Esophagus muscularis mucosa (tissue), 4 donors: ENCODE measurements around the gene FGD5. TPM values are rescaled to one million over a fixed set of nuclear protein-coding genes. Genes with fewer than 3 reads are reported as not detected.

Experiments used
- DNase-seq: peaks from one replicate; pipeline ENCODE4 v3.0.0-alpha.2; 2017; ENCODE audit errors: extremely low spot score
- H3K27ac ChIP-seq, 4 donors: fragments of 200-600 bp; sonication (generic); replicated peaks in 1 of 4; 1 replicate in 3 of 4; 2 replicates in 1 of 4; pipeline ENCODE4 v1.5.1; 2016 to 2019; ENCODE audit warnings: mild to moderate bottlenecking in 1 of 4
- H3K27me3 ChIP-seq, 4 donors: fragments of 200-600 bp; sonication (generic); one replicate each; pipeline versions ENCODE4 v1.5.1 to v1.6.0; 2016 to 2019
- H3K36me3 ChIP-seq, 4 donors: fragments of 200-600 bp; sonication (generic); one replicate each; pipeline ENCODE4 v1.5.1; 2016 to 2019
- H3K4me1 ChIP-seq, 4 donors: fragments of 200-600 bp; sonication (generic); one replicate each; pipeline ENCODE4 v1.5.1; 2016 to 2019
- H3K4me3 ChIP-seq, 4 donors: fragments of 200-600 bp; sonication (generic); 1 replicate in 2 of 4; 2 replicates in 2 of 4; pipeline ENCODE4 v1.5.1; 2016 to 2019; ENCODE audit warnings: mild to moderate bottlenecking in 4 of 4, moderate library complexity in 1 of 4
- H3K9me3 ChIP-seq, 4 donors: fragments of 200-600 bp; sonication (generic); 1 replicate in 3 of 4; 2 replicates in 1 of 4; pipeline ENCODE4 v1.5.1; 2016 to 2019
- EP300 ChIP-seq: sonication (generic); formaldehyde crosslinking; IDR thresholded peaks from one replicate; pipeline ENCODE4 v1.6.1; 2017; ENCODE audit warnings: antibody characterized with exemption
- POLR2A ChIP-seq: fragments of 450-650 bp; IDR thresholded peaks from one replicate; pipeline ENCODE4 v1.6.1; 2017; ENCODE audit warnings: antibody characterized with exemption, moderate library complexity, mild to moderate bottlenecking, low read depth
- POLR2AphosphoS5 ChIP-seq, 2 donors: sonication (generic); formaldehyde crosslinking; IDR thresholded peaks; one replicate each; pipeline ENCODE4 v1.6.1; 2017; ENCODE audit warnings: antibody characterized with exemption in 2 of 2
- WGBS: methylation state at CpG from one replicate; pipeline ENCODE4 v1.1.5; 2018; 5-methylcytosine and 5-hydroxymethylcytosine counted together
- intact Hi-C: fragments of 100-400 bp; cut with DNase I; formaldehyde crosslinking; loops from one replicate; pipeline ENCODE4 v1.15.1; 2023
- total RNA-seq, 4 donors: library from RNA; depleted of rRNA; stranded (reverse); fragments of >200 nt; gene quantifications; one replicate each; pipeline versions ENCODE4 v1.1.0 to v1.2.1, GENCODE V29; 2016
- TF ChIP-seq, protein P1 (sequence below), 3 experiments: fragments of 200-600 bp in 2 of 3; fragments of 450-650 bp in 1 of 3; sonication (generic) in 2 of 3; IDR thresholded peaks; one replicate each; pipeline ENCODE4 v1.5.1; 2017 to 2019; ENCODE audit warnings: antibody characterized with exemption in 3 of 3, mild to moderate bottlenecking in 2 of 3, moderate library complexity in 1 of 3

Gene FGD5
- total RNA-seq, 4 donors from 2014 or later: 15.4 to 21.1 (median 16.1) TPM

DNA sequence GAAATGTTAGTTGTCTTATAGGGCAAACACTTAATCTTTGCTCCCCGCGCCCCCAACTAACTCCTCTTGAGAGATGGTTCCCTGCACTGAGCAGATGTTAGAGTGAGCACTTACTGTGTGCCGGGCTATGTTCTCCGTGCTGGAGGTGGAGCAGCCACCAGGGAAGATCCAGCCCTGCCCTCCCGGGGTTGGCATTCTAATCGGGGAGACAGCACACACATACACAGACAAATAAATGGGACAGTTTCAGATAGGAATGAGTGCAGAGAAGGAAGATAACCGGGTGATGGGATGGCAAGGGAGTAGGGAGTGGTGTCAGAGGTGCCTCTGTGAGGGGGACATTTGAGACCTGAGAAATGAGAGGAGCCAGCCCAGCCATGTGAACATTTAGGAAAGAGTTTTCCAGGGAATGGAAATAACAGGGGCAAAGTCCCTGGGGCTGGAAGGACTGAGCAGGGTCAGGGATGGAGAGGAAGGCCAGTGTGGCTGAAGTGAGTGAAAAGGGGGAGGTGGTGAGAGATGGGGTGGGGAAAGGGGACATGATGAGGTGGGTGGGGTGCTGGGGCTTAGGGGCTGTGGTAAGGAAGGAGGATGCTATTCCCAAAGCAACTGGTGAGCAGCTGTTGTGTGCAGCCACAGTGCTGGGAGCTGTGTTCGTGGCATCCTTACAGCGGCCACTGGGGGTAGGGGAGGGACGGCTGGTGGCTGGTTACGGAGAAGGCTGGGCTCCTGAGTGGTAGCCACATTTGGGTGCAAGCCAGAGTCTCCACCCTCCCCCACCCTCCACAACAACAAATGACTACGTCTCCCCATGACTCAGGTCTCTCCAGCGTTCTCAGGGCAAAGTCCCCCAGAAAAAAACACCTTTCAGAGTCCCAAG, 15.4 kb upstream of the FGD5 start:
- intact Hi-C loops: no loop called here
- Histone ChIP-seq H3K9me3 (no peaks in the 10 kb centered on the region), H3K27ac (peak overlapping the region in 3 of 4 donors; percentile 37 to 60 (median 45)), H3K4me3 (no peak overlapping the region), H3K27me3 (peaks cover 0 to 31% (median 0%) of the 10 kb centered on the region in 4 donors), H3K36me3 (no peaks in the 10 kb centered on the region), H3K4me1 (peaks cover 18 to 33% (median 29%) of the 10 kb centered on the region in 4 donors)
- TF ChIP-seq POLR2A (no peak), EP300 (no peak), POLR2AphosphoS5 (IDR thresholded peaks at IDR 0.05) (no peak)
- TF ChIP-seq, protein P1, sequence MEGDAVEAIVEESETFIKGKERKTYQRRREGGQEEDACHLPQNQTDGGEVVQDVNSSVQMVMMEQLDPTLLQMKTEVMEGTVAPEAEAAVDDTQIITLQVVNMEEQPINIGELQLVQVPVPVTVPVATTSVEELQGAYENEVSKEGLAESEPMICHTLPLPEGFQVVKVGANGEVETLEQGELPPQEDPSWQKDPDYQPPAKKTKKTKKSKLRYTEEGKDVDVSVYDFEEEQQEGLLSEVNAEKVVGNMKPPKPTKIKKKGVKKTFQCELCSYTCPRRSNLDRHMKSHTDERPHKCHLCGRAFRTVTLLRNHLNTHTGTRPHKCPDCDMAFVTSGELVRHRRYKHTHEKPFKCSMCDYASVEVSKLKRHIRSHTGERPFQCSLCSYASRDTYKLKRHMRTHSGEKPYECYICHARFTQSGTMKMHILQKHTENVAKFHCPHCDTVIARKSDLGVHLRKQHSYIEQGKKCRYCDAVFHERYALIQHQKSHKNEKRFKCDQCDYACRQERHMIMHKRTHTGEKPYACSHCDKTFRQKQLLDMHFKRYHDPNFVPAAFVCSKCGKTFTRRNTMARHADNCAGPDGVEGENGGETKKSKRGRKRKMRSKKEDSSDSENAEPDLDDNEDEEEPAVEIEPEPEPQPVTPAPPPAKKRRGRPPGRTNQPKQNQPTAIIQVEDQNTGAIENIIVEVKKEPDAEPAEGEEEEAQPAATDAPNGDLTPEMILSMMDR (IDR thresholded peaks at IDR 0.05): peak in 1 of 3 experiments; percentile 6
- WGBS: 71% methylated on average over 13 of the region's 13 CpGs
- no peak for DNase-seq

DNA sequence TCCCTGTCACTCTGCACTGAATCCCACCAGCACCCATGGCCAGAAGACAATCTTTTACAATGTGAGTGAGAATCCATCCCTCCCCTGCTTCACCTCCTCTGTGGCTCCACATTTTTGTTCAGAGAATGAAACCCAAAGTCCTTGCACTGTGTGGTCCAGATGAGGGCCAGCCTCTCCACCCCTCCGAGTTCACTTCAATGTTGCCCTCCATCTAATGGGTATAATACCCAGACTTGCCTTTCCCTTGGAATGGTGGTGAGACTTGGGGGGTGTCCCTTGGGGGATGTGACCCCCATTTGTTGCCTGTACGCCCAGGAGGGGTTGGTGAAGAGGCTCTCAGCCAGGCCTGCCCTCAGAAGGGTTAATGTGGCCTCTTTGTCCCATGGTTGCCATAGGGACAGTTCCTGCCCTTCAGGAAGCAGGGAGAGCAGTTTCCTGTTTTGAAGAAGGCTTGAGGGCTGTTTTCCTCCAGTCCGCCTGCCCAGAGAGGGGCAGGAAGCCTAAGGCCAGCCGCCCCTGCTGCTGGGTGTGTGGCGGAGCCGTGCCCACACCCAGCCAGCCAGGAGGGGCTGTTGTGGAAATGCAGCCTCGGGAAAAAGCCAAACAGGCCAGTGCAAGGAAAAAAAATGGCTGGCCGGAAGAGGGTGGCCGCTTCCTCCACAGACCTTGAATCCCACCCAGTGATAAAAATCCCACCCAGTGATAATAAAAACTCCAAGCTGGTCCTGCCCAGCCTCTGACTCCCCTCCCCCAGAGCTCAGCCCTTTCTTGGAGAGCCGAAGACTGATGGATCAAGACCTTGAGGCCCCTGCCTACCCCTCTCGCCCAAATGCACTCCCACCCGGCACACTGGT, 14.6 kb upstream of the FGD5 start:
- H3K4me1 ChIP-seq: peaks cover 18 to 33% (median 29%) of the 10 kb centered on the region in 4 donors
- intact Hi-C loops: no loop called here
- peak overlapping the region in 3 of 4 donors; percentile 37 to 60 (median 45) for H3K27ac ChIP-seq
- TF ChIP-seq POLR2AphosphoS5 (IDR thresholded peaks at IDR 0.05) (peak in 1 of 2 donors; percentile 31), EP300 (no peak)
- no peak overlapping the region for H3K4me3 ChIP-seq
- H3K36me3 ChIP-seq: no peaks in the 10 kb centered on the region
- H3K9me3 ChIP-seq: no peaks in the 10 kb centered on the region
- WGBS: 60% methylated on average over 11 of the region's 12 CpGs
- no peak for DNase-seq
- H3K27me3 ChIP-seq: peaks cover 0 to 40% (median under 1%) of the 10 kb centered on the region in 4 donors

DNA sequence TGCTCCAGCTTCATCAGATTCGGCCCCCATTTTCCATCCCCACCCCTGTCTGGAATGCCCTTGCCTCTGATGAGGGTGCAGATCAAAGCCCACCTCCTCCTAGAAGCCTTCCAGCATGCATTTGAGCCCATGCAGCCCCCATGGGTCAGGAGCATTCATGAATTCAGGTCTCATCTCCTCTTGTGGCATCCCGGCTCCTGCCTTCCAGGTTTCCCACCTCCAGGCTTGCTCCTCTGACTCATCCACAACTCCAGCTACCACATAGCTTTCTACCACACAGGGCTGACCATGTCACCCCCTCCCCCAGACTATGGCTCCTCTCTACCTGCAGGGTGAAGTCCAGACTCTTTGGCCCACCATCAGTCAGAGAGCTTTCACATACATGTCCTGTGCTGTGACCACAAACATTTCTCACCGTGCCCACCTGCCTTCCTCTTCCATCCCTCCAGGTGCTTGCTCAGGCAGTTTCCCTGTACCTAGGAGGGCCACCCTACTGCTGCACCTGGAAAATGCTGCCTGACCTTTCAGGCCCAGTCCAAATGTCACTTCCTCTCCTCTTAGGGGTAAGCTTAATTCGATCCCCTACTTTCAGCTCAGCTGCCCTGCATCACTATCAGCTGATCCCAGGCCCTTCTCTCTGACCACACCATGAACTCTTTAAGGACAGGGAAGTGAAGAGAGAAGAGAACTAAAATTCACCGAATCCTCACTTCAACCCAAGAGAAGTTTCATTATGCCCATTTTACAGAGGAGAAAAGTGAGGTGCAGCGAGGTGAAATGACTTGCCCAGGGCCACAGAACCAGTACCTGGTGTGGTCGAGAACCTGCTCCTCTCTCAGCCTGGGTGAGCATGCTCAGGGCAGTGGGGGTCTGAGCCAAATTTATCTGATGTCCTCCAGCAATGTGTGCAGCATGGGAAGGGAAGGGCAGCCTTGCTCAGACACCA, 13.7 kb upstream of the FGD5 start:
- no peak overlapping the region for H3K4me3 ChIP-seq
- no peaks in the 10 kb centered on the region for H3K36me3 ChIP-seq
- intact Hi-C loops: no loop called here
- peaks cover 25 to 40% (median 33%) of the 10 kb centered on the region in 4 donors for H3K4me1 ChIP-seq
- peaks cover 0 to 49% (median 5%) of the 10 kb centered on the region in 4 donors for H3K27me3 ChIP-seq
- no peak for TF ChIP-seq POLR2AphosphoS5 (IDR thresholded peaks at IDR 0.05)
- TF ChIP-seq, protein P1 (IDR thresholded peaks at IDR 0.05): no peak
- TF ChIP-seq POLR2A: no peak
- TF ChIP-seq EP300: no peak
- no peak for DNase-seq
- H3K9me3 ChIP-seq: no peaks in the 10 kb centered on the region
- 69% methylated on average over 7 of the region's 7 CpGs for WGBS
- peak overlapping the region in 2 of 4 donors; percentile 45 to 60 for H3K27ac ChIP-seq

DNA sequence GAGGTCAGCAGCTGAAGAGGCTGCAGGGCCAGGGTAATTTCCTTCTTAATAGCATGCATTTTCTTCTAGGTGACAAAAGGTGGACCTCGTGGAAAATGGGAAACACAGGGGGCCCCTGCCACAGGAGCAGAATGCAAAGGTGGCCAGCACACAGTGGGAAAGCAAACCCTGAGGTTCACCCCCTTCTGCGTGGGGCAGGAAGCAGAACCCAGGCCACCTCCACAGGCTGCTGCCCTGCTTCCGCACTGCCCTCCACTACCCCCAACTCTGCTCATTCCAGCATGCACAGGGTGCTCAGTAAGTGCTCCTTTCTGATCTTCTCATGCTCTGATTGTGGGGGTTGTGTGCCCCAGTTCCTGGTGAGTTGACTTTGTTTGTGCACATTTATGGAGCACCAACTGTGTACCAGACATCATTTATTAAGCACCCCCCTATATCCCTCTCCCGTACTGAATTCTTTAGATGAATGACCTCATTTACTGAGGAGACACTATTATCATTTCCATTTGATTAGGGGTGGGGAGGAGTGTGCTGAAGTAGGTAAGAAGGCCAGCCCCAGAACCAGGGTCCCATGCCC, 12.7 kb upstream of the FGD5 start:
- Histone ChIP-seq H3K4me3 (no peak overlapping the region), H3K27me3 (peaks cover 0 to 56% (median 6%) of the 10 kb centered on the region in 4 donors), H3K4me1 (peaks cover 26 to 46% (median 39%) of the 10 kb centered on the region in 4 donors), H3K9me3 (no peaks in the 10 kb centered on the region), H3K27ac (no peak overlapping the region), H3K36me3 (no peaks in the 10 kb centered on the region)
- intact Hi-C loops: no loop called here
- no peak for DNase-seq
- 70% methylated on average over 4 of the region's 4 CpGs for WGBS
- TF ChIP-seq POLR2AphosphoS5 (IDR thresholded peaks at IDR 0.05): no peak
- no peak for TF ChIP-seq EP300
- no peak for TF ChIP-seq POLR2A
- TF ChIP-seq, protein P1 (IDR thresholded peaks at IDR 0.05): no peak
